Transverse colon (tissue), 4 donors: ENCODE measurements around the gene TBATA. TPM values are rescaled to one million over a fixed set of nuclear protein-coding genes. Genes with fewer than 3 reads are reported as not detected.

Experiments
- DNase-seq: peaks from one replicate; pipeline ENCODE4 v3.0.0-alpha.2; 2019
- H3K27ac ChIP-seq, 4 donors: fragments of 200-600 bp; sonication (generic); 2 replicates each; pipeline ENCODE4 v1.5.1; 2016 to 2018; ENCODE audit warnings: inconsistent platforms in 4 of 4
- H3K27me3 ChIP-seq: fragments of 200-600 bp; sonication (generic); 2 replicates; pipeline ENCODE4 v1.5.1; 2017; ENCODE audit warnings: inconsistent platforms
- H3K36me3 ChIP-seq, 4 donors: fragments of 200-600 bp; sonication (generic); 2 replicates each; pipeline ENCODE4 v1.5.1; 2017 to 2019; ENCODE audit warnings: inconsistent platforms in 4 of 4
- H3K4me1 ChIP-seq, 4 donors: fragments of 200-600 bp; sonication (generic); 2 replicates each; pipeline ENCODE4 v1.5.1; 2017 to 2020; ENCODE audit warnings: inconsistent platforms in 4 of 4
- H3K4me3 ChIP-seq, 4 donors: fragments of 200-600 bp; sonication (generic); 1 replicate in 1 of 4; 2 replicates in 3 of 4; pipeline versions ENCODE4 v1.5.1 to v1.6.1; 2017 to 2019; ENCODE audit warnings: inconsistent platforms in 4 of 4
- H3K9me3 ChIP-seq, 2 donors: fragments of 200-600 bp; sonication (generic); 2 replicates each; pipeline ENCODE4 v1.5.1; 2017 to 2019; ENCODE audit warnings: inconsistent platforms in 2 of 2
- CTCF ChIP-seq, 5 experiments: fragments of 200-600 bp in 3 of 5; fragments of 450-650 bp in 2 of 5; sonication (generic) in 3 of 5; IDR thresholded peaks; 1 replicate in 2 of 5; 2 replicates in 3 of 5; pipeline ENCODE4 v1.5.1; 2016 to 2017; ENCODE audit warnings: antibody characterized with exemption in 5 of 5, inconsistent platforms in 3 of 5, mild to moderate bottlenecking in 2 of 5, moderate library complexity in 1 of 5
- EP300 ChIP-seq: sonication (generic); formaldehyde crosslinking; IDR thresholded peaks from one replicate; pipeline ENCODE4 v1.6.1; 2017; ENCODE audit warnings: antibody characterized with exemption, low read depth
- POLR2A ChIP-seq: fragments of 450-650 bp; IDR thresholded peaks from one replicate; pipeline ENCODE4 v1.6.1; 2016; ENCODE audit warnings: antibody characterized with exemption, mild to moderate bottlenecking, moderate library complexity
- POLR2AphosphoS5 ChIP-seq, 3 donors: sonication (generic); formaldehyde crosslinking; IDR thresholded peaks; one replicate each; pipeline ENCODE4 v1.6.1; 2016; ENCODE audit warnings: antibody characterized with exemption in 3 of 3
- WGBS, 2 donors: methylation state at CpG; one replicate each; pipeline ENCODE4 v1.1.5; 2018; ENCODE audit warnings: low coverage in 1 of 2; 5-methylcytosine and 5-hydroxymethylcytosine counted together
- in situ Hi-C, 4 donors: fragments of 200-750 bp; cut with MboI; loops; one replicate each; pipeline versions ENCODE4 v1.15.0 to v1.15.1; 2017; ENCODE audit warnings: low sequenced_read_pairs in 3 of 4, low pct_ligation_motif_present in 1 of 4, low pct_unique_long_range_greater_than_20kb in 1 of 4
- intact Hi-C: fragments of 100-400 bp; cut with DNase I; formaldehyde crosslinking; loops from one replicate; pipeline ENCODE4 v1.15.1; 2023; ENCODE audit warnings: low total_unique reads
- total RNA-seq, 4 donors: library from RNA; depleted of rRNA; stranded (reverse); fragments of >200 nt; gene quantifications; one replicate each; pipeline ENCODE4 v1.1.0, GENCODE V29; 2016

The TBATA gene
- total RNA-seq, 4 donors from 2014 or later: not detected

- Histone ChIP-seq H3K36me3 (no peaks in the 10 kb centered on the region), H3K4me3 (no peak overlapping the region), H3K27me3 (no peaks in the 10 kb centered on the region), H3K4me1 (peaks cover 0 to 6% (median 1%) of the 10 kb centered on the region in 4 donors), H3K27ac (no peak overlapping the region), H3K9me3 (no peaks in the 10 kb centered on the region)
- TF ChIP-seq POLR2A (no peak), EP300 (no peak), POLR2AphosphoS5 (IDR thresholded peaks at IDR 0.05) (no peak), CTCF (IDR thresholded peaks at IDR 0.05) (no peak)
- in situ Hi-C loops (no loop called here), intact Hi-C loops (no loop called here)
- WGBS, 2 donors: 97% methylated on average over 3 of the region's 3 CpGs; no CpG with 5 or more reads in 1 of the 2 donors
- DNase-seq: no peak
Measured at GRCh38 chr10:70736525-70736924, 48.7 kb downstream of the TBATA start.

- Histone ChIP-seq H3K27ac (no peak overlapping the region), H3K4me3 (no peak overlapping the region), H3K27me3 (no peaks in the 10 kb centered on the region), H3K9me3 (no peaks in the 10 kb centered on the region), H3K4me1 (no peaks in the 10 kb centered on the region), H3K36me3 (no peaks in the 10 kb centered on the region)
- no peak for DNase-seq
- no peak for TF ChIP-seq EP300
- in situ Hi-C loops: no loop called here
- intact Hi-C loops: no loop called here
- WGBS, 2 donors: 81% methylated on average over 3 of the region's 3 CpGs; no CpG with 5 or more reads in 1 of the 2 donors
Measured at GRCh38 chr10:70735161-70735560, 50.0 kb downstream of the TBATA start.

- Histone ChIP-seq H3K27me3 (no peaks in the 10 kb centered on the region), H3K4me1 (no peaks in the 10 kb centered on the region), H3K27ac (no peak overlapping the region), H3K9me3 (no peaks in the 10 kb centered on the region), H3K4me3 (no peak overlapping the region), H3K36me3 (no peaks in the 10 kb centered on the region)
- TF ChIP-seq EP300 (no peak), POLR2A (no peak), CTCF (IDR thresholded peaks at IDR 0.05) (no peak), POLR2AphosphoS5 (IDR thresholded peaks at IDR 0.05) (no peak)
- intact Hi-C loops (no loop called here), in situ Hi-C loops (no loop called here)
- 100% methylated on average over 1 of the region's 1 CpG; no CpG with 5 or more reads in 1 of the 2 donors for WGBS, 2 donors
- no peak for DNase-seq
Measured at GRCh38 chr10:70733051-70733450, 52.1 kb downstream of the TBATA start.

- Histone ChIP-seq H3K27ac (no peak overlapping the region), H3K36me3 (no peaks in the 10 kb centered on the region), H3K4me3 (no peak overlapping the region), H3K4me1 (no peaks in the 10 kb centered on the region), H3K9me3 (no peaks in the 10 kb centered on the region), H3K27me3 (no peaks in the 10 kb centered on the region)
- WGBS, 2 donors: 88% methylated on average over 4 of the region's 4 CpGs; no CpG with 5 or more reads in 1 of the 2 donors
- DNase-seq: no peak
- no peak for TF ChIP-seq EP300
- no peak for TF ChIP-seq CTCF (IDR thresholded peaks at IDR 0.05)
- no peak for TF ChIP-seq POLR2AphosphoS5 (IDR thresholded peaks at IDR 0.05)
- no peak for TF ChIP-seq POLR2A
- in situ Hi-C loops (no loop called here), intact Hi-C loops (no loop called here)
Measured at GRCh38 chr10:70732569-70732968, 52.6 kb downstream of the TBATA start.

- intact Hi-C loops: no loop called here
- TF ChIP-seq POLR2AphosphoS5 (IDR thresholded peaks at IDR 0.05) (no peak), POLR2A (no peak), EP300 (no peak), CTCF (IDR thresholded peaks at IDR 0.05) (no peak)
- no peaks in the 10 kb centered on the region for H3K36me3 ChIP-seq
Measured at GRCh38 chr10:70730955-70731354, 54.2 kb downstream of the TBATA start.

More at GRCh38 chr10:70730955-70731354, 54.2 kb downstream of the TBATA start:
- no peak overlapping the region for H3K4me3 ChIP-seq
- H3K27me3 ChIP-seq: no peaks in the 10 kb centered on the region
- 76% methylated on average over 2 of the region's 2 CpGs; no CpG with 5 or more reads in 1 of the 2 donors for WGBS, 2 donors
- no peak overlapping the region for H3K27ac ChIP-seq
- no peaks in the 10 kb centered on the region for H3K4me1 ChIP-seq
- no peaks in the 10 kb centered on the region for H3K9me3 ChIP-seq
- in situ Hi-C loops: no loop called here
- DNase-seq: no peak
